H1 (cell line): Measurements from ENCODE around the gene STAP2. TPM values are rescaled to one million over a fixed set of nuclear protein-coding genes. Genes with fewer than 3 reads are reported as not detected.

Experiments used
- ASH2L ChIP-seq: fragments of 200-600, 300-600 bp; sonication (generic); IDR thresholded peaks from one replicate; pipeline ENCODE4 v1.7.1; 2017; ENCODE audit warnings: low read length
- BRCA1 ChIP-seq: IDR thresholded peaks from 2 replicates; pipeline ENCODE4 v1.6.1; 2012; ENCODE audit warnings: low read depth, low read length, improper control_type of control experiment
- CBX8 ChIP-seq: fragments of 300-800, 300-1000 bp; sonication (generic); IDR thresholded peaks from 2 replicates; pipeline ENCODE4 v1.7.1; 2016; ENCODE audit warnings: low read depth, low read length, borderline replicate concordance
- CREB1 ChIP-seq: IDR thresholded peaks from 2 replicates; pipeline ENCODE4 v1.6.1; 2012; ENCODE audit warnings: inconsistent platforms
- CTBP2 ChIP-seq: IDR thresholded peaks from 2 replicates; pipeline ENCODE4 v1.7.0; 2011; ENCODE audit warnings: borderline replicate concordance, mild to moderate bottlenecking, moderate library complexity, mixed read lengths, low read length; ENCODE audit not compliant: insufficient read depth, insufficient read length
- FOSL1 ChIP-seq: IDR thresholded peaks from 2 replicates; pipeline ENCODE4 v1.6.1; 2011; ENCODE audit warnings: mild to moderate bottlenecking, low read depth, low read length, moderate library complexity; ENCODE audit not compliant: insufficient read depth
- KDM4A ChIP-seq: IDR thresholded peaks from one replicate; pipeline ENCODE4 v1.7.1; 2012; ENCODE audit warnings: low read depth, mild to moderate bottlenecking, moderate library complexity, low read length, inconsistent platforms; ENCODE audit not compliant: severe bottlenecking
- PHF8 ChIP-seq: fragments of 200-600 bp; sonication (generic); conservative IDR thresholded peaks from 2 replicates; pipeline ENCODE4 v1.7.1; 2012; ENCODE audit warnings: low read depth, mild to moderate bottlenecking, inconsistent platforms, low read length, moderate library complexity
- POLR2A ChIP-seq, 2 experiments: IDR thresholded peaks; 1 replicate in 1 of 2; 2 replicates in 1 of 2; pipeline ENCODE4 v1.6.1; 2011; ENCODE audit warnings: low read depth in 2 of 2, low read length in 2 of 2, mild to moderate bottlenecking in 2 of 2; ENCODE audit errors: control extremely low read depth in 1 of 2
- POLR2AphosphoS5 ChIP-seq: IDR thresholded peaks from 2 replicates; pipeline ENCODE4 v1.6.1; 2011; ENCODE audit warnings: low read depth, low read length
- RAD21 ChIP-seq, 2 experiments: IDR thresholded peaks in 1 of 2; conservative IDR thresholded peaks in 1 of 2; 2 replicates each; pipeline ENCODE4 v1.6.1; 2011; ENCODE audit warnings: low read depth in 2 of 2, low read length in 2 of 2, improper control_type of control experiment in 1 of 2, inconsistent platforms in 1 of 2, mild to moderate bottlenecking in 1 of 2, moderate library complexity in 1 of 2
- RBBP5 ChIP-seq: IDR thresholded peaks from 2 replicates; pipeline ENCODE4 v1.7.1; 2012; ENCODE audit warnings: low read depth, mild to moderate bottlenecking, inconsistent platforms, low read length, moderate library complexity, borderline replicate concordance
- RFX5 ChIP-seq: IDR thresholded peaks from 2 replicates; pipeline ENCODE4 v1.6.1; 2011; ENCODE audit warnings: low read depth, low read length, improper control_type of control experiment, borderline replicate concordance
- SAP30 ChIP-seq: fragments of 300-600 bp; sonication (generic); IDR thresholded peaks from 2 replicates; pipeline ENCODE4 v1.7.1; 2012; ENCODE audit warnings: low read length, moderate library complexity, mild to moderate bottlenecking, inconsistent platforms; ENCODE audit not compliant: insufficient read depth, insufficient replicate concordance
- SIN3A ChIP-seq, 2 experiments: IDR thresholded peaks in 1 of 2; conservative IDR thresholded peaks in 1 of 2; 2 replicates each; pipeline ENCODE4 v1.6.1; 2011 to 2012; ENCODE audit warnings: low read length in 2 of 2, improper control_type of control experiment in 1 of 2, low read depth in 1 of 2, mild to moderate bottlenecking in 1 of 2
- SP1 ChIP-seq: IDR thresholded peaks from 2 replicates; pipeline ENCODE4 v1.6.1; 2011; ENCODE audit warnings: low read depth, low read length
- SP4 ChIP-seq: IDR thresholded peaks from 2 replicates; pipeline ENCODE4 v1.6.1; 2012; ENCODE audit warnings: low read length, inconsistent platforms
- SRF ChIP-seq: IDR thresholded peaks from 2 replicates; pipeline ENCODE4 v1.6.1; 2011; ENCODE audit warnings: mild to moderate bottlenecking, low read depth, low read length, moderate library complexity
- TAF1 ChIP-seq: IDR thresholded peaks from 2 replicates; pipeline ENCODE4 v1.6.1; 2011; ENCODE audit warnings: mild to moderate bottlenecking, low read depth, low read length
- polyA plus RNA-seq, 7 experiments: library from polyadenylated mRNA; depleted of rRNA in 3 of 7; stranded (reverse) in 5 of 7; unstranded in 2 of 7; fragments of >200 nt in 5 of 7; fragments of 200-250 nt in 2 of 7; gene quantifications; 1 replicate in 5 of 7; 2 replicates in 1 of 7; 4 replicates in 1 of 7; pipeline versions ENCODE4 v1.2.1 to v1.2.3, GENCODE V29; 2011 to 2013; ENCODE audit warnings: missing spikeins in 2 of 7, mixed read lengths in 2 of 7
- total RNA-seq: library from RNA; stranded (reverse); fragmentation: NEBNext Ultra II Directional; extraction: Animal tissue kit (Norgen Biotek cat#: 25700); gene quantifications from 2 replicates; pipeline ENCODE4 v1.2.1, GENCODE V29; 2021
- TF ChIP-seq, protein P1 (sequence below): IDR thresholded peaks from 2 replicates; pipeline ENCODE4 v1.6.1; 2011; ENCODE audit warnings: low read depth, mild to moderate bottlenecking, low read length; ENCODE audit not compliant: insufficient read depth
- TF ChIP-seq, protein P2 (sequence below): IDR thresholded peaks from 2 replicates; pipeline ENCODE4 v1.6.1; 2011; ENCODE audit warnings: low read length, improper control_type of control experiment
- TF ChIP-seq, protein P3 (sequence below): IDR thresholded peaks from 2 replicates; pipeline ENCODE4 v1.6.1; 2012; ENCODE audit warnings: inconsistent platforms

Gene STAP2
- total and polyA plus RNA-seq, 2 of the 8 experiments (the other 6 are each of a cell fraction or from before 2014, with no cell fraction given) = 15.3 to 37.3 TPM

- 0 out of 2 replicates have a peak, but pooled peaks have one; percentile 68 for TF ChIP-seq FOSL1
- TF ChIP-seq, protein P1, sequence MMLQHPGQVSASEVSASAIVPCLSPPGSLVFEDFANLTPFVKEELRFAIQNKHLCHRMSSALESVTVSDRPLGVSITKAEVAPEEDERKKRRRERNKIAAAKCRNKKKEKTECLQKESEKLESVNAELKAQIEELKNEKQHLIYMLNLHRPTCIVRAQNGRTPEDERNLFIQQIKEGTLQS = peak; percentile 88
- TF ChIP-seq TAF1 = peak; percentile 90
- peak; percentile 95 for TF ChIP-seq POLR2AphosphoS5
- TF ChIP-seq CBX8 = no peak
- peak; percentile 80 for TF ChIP-seq PHF8
- TF ChIP-seq SP4 = no peak
- TF ChIP-seq SRF = no peak
- peak; percentile 78 for TF ChIP-seq ASH2L
- 0 out of 2 replicates have a peak, but pooled peaks have one; percentile 58 for TF ChIP-seq RBBP5
- TF ChIP-seq POLR2A (IDR thresholded peaks at IDR 0.05; ENCODE audit: control extremely low read depth in 1 of 2, low read depth in 2 of 2, low read length in 2 of 2) = peak; percentile 93 to 99
- peak; percentile 17 for TF ChIP-seq KDM4A
- TF ChIP-seq, protein P2, sequence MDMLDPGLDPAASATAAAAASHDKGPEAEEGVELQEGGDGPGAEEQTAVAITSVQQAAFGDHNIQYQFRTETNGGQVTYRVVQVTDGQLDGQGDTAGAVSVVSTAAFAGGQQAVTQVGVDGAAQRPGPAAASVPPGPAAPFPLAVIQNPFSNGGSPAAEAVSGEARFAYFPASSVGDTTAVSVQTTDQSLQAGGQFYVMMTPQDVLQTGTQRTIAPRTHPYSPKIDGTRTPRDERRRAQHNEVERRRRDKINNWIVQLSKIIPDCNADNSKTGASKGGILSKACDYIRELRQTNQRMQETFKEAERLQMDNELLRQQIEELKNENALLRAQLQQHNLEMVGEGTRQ = 0 out of 2 replicates have a peak, but pooled peaks have one; percentile 12
- TF ChIP-seq SIN3A (conservative IDR thresholded peaks at IDR 0.05 in 1 of 2, IDR thresholded peaks at IDR 0.05 in 1 of 2; ENCODE audit: low read depth in 1 of 2, low read length in 2 of 2) = peak; percentile 15 to 33; a peak in 1 of 4 replicates
- no peak for TF ChIP-seq RFX5
- peak; percentile 100 for TF ChIP-seq SP1
- peak; percentile 17 to 23; a peak in 2 of 4 replicates for TF ChIP-seq RAD21 (IDR thresholded peaks at IDR 0.05 in 1 of 2, conservative IDR thresholded peaks at IDR 0.05 in 1 of 2; ENCODE audit: low read depth in 2 of 2, low read length in 2 of 2)
- TF ChIP-seq, protein P3, sequence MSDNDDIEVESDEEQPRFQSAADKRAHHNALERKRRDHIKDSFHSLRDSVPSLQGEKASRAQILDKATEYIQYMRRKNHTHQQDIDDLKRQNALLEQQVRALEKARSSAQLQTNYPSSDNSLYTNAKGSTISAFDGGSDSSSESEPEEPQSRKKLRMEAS = peak; percentile 55
- TF ChIP-seq CREB1 = peak; percentile 52
- no peak for TF ChIP-seq CTBP2
- TF ChIP-seq SAP30 = no peak
- TF ChIP-seq BRCA1 = no peak
Measured at GRCh38 chr19:4342615-4343369, 4.2 kb upstream of the STAP2 start (continued).
